ENCODE data around the gene TSLP.

TSLP gene

DNA sequence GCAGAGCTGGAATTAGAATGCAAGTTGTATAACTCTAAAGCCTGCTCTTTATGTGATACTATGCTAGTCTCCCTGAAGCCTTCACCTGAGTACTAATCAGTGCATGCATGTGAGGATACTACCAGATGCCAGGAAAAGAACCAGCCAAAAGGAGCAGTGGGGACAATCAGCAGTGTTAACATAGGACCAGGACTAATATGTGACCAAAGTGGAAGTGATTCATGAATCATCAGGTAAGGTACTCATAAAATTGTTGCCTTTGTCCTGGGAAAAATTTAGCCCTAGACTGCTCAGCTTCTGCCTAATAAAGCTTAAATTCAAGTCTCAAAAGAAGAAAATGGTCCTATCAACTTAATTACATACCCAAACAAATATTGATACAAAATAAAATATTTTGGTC is 13.4 kb upstream of the TSLP start:
- Histone ChIP-seq H3K9me3 (replicated peaks in 1 of 2; ENCODE audit: control insufficient read depth in 2 of 2, insufficient read depth in 1 of 2, low read depth in 1 of 2, low read length in 2 of 2) (no peaks in the 10 kb centered on the region), H3K4me2 (ENCODE audit: insufficient read depth, low read length, poor library complexity, severe bottlenecking) (no peak overlapping the region), H3K79me1 (ENCODE audit: low read depth, low read length) (no peaks in the 10 kb centered on the region), H3K4ac (ENCODE audit: low read length) (no peak overlapping the region), H2AFZ (ENCODE audit: low read length) (no peak overlapping the region), H2BK12ac (ENCODE audit: low read length) (no peak overlapping the region), H2BK120ac (ENCODE audit: low read depth, low read length) (no peak overlapping the region), H3K27me3 (ENCODE audit: control insufficient read depth in 3 of 3, insufficient read depth in 3 of 3, low read depth in 1 of 3, low read length in 3 of 3) (no peaks in the 10 kb centered on the region), H3K9ac (ENCODE audit: low read depth, low read length, poor library complexity) (no peak overlapping the region), H3K4me3 (ENCODE audit: low read length in 2 of 2) (no peak overlapping the region), H3K18ac (ENCODE audit: low read length) (no peak overlapping the region), H3K27ac (replicated peaks; ENCODE audit: low read length) (no peak overlapping the region), H2BK5ac (ENCODE audit: low read length) (no peak overlapping the region), H2BK15ac (ENCODE audit: low read length) (no peak overlapping the region), H2AK5ac (ENCODE audit: low read depth, low read length) (no peak overlapping the region), H4K91ac (ENCODE audit: low read depth, low read length, poor library complexity) (no peak overlapping the region), H3K4me1 (ENCODE audit: control insufficient read depth in 2 of 2, insufficient read depth in 1 of 2, low read depth in 1 of 2, low read length in 2 of 2) (peaks cover 0 to 1% of the 10 kb centered on the region in 2 donors), H4K8ac (ENCODE audit: low read depth, low read length) (no peak overlapping the region), H3K23ac (ENCODE audit: low read depth, low read length, poor library complexity) (no peak overlapping the region), H3K36me3 (replicated peaks in 1 of 2; ENCODE audit: control insufficient read depth in 2 of 2, insufficient read depth in 2 of 2, low read length in 2 of 2) (no peaks in the 10 kb centered on the region), H3K14ac (ENCODE audit: low read length) (no peak overlapping the region)
- no peak for DNase-seq (ENCODE audit: low spot score)

- no peak overlapping the region for H3K23ac ChIP-seq (ENCODE audit: low read depth, low read length, poor library complexity)
- WGBS, 2 donors (ENCODE audit: extremely low coverage in 2 of 2, insufficient read length in 2 of 2, insufficient replicate concordance in 1 of 2) = no CpG with 5 or more reads among the region's 2 CpGs
- H3K27me3 ChIP-seq (ENCODE audit: control insufficient read depth in 3 of 3, insufficient read depth in 3 of 3, low read depth in 1 of 3, low read length in 3 of 3) = no peaks in the 10 kb centered on the region
- H4K91ac ChIP-seq (ENCODE audit: low read depth, low read length, poor library complexity) = no peak overlapping the region
- H3K9ac ChIP-seq (ENCODE audit: low read depth, low read length, poor library complexity) = no peak overlapping the region
- H2BK120ac ChIP-seq (ENCODE audit: low read depth, low read length) = no peak overlapping the region
- no peak overlapping the region for H3K14ac ChIP-seq (ENCODE audit: low read length)
- no peaks in the 10 kb centered on the region for H3K36me3 ChIP-seq (replicated peaks in 1 of 2; ENCODE audit: control insufficient read depth in 2 of 2, insufficient read depth in 2 of 2, low read length in 2 of 2)
- no peaks in the 10 kb centered on the region for H3K9me3 ChIP-seq (replicated peaks in 1 of 2; ENCODE audit: control insufficient read depth in 2 of 2, insufficient read depth in 1 of 2, low read depth in 1 of 2, low read length in 2 of 2)
- H3K27ac ChIP-seq (replicated peaks; ENCODE audit: low read length) = no peak overlapping the region
- H2AK5ac ChIP-seq (ENCODE audit: low read depth, low read length) = no peak overlapping the region
- no peak overlapping the region for H3K4ac ChIP-seq (ENCODE audit: low read length)
- no peak overlapping the region for H2BK15ac ChIP-seq (ENCODE audit: low read length)
- no peak overlapping the region for H2BK5ac ChIP-seq (ENCODE audit: low read length)
- no peak overlapping the region for H4K8ac ChIP-seq (ENCODE audit: low read depth, low read length)
- H3K18ac ChIP-seq (ENCODE audit: low read length) = no peak overlapping the region
- H3K4me3 ChIP-seq (ENCODE audit: low read length in 2 of 2) = no peak overlapping the region
- peaks cover 0 to 1% of the 10 kb centered on the region in 2 donors for H3K4me1 ChIP-seq (ENCODE audit: control insufficient read depth in 2 of 2, insufficient read depth in 1 of 2, low read depth in 1 of 2, low read length in 2 of 2)
- DNase-seq (ENCODE audit: low spot score) = no peak
- H2AFZ ChIP-seq (ENCODE audit: low read length) = no peak overlapping the region
- H3K4me2 ChIP-seq (ENCODE audit: insufficient read depth, low read length, poor library complexity, severe bottlenecking) = no peak overlapping the region
- no peaks in the 10 kb centered on the region for H3K79me1 ChIP-seq (ENCODE audit: low read depth, low read length)
- H2BK12ac ChIP-seq (ENCODE audit: low read length) = no peak overlapping the region
Measured at GRCh38 chr5:111060169-111060568, 11.3 kb upstream of the TSLP start.

DNA sequence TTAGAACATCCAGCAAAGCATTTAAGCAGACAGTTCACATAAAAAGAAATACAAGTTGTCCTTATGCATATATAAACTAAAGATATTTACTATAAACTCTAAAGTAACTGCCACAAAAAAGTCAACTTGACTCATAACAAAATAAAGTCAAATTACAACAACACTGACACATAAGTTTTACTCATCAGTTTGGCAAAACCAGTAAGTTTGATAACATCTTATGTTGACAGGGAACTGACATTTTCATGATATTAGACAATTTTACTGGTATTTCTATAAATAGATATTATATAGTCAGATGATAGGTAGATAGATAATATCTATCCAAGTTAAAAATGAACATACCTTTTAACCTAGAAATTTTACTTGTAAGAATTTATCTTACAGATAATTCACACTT is 9.9 kb upstream of the TSLP start:
- no peak for DNase-seq (ENCODE audit: low spot score)
- Histone ChIP-seq H3K14ac (ENCODE audit: low read length) (no peak overlapping the region), H3K79me1 (ENCODE audit: low read depth, low read length) (no peaks in the 10 kb centered on the region), H2BK12ac (ENCODE audit: low read length) (no peak overlapping the region), H2AFZ (ENCODE audit: low read length) (no peak overlapping the region), H2BK120ac (ENCODE audit: low read depth, low read length) (no peak overlapping the region), H3K4me3 (ENCODE audit: low read length in 2 of 2) (no peak overlapping the region), H3K36me3 (replicated peaks in 1 of 2; ENCODE audit: control insufficient read depth in 2 of 2, insufficient read depth in 2 of 2, low read length in 2 of 2) (no peaks in the 10 kb centered on the region), H3K9ac (ENCODE audit: low read depth, low read length, poor library complexity) (no peak overlapping the region), H3K23ac (ENCODE audit: low read depth, low read length, poor library complexity) (no peak overlapping the region), H3K18ac (ENCODE audit: low read length) (no peak overlapping the region), H2BK5ac (ENCODE audit: low read length) (no peak overlapping the region), H3K4me2 (ENCODE audit: insufficient read depth, low read length, poor library complexity, severe bottlenecking) (no peak overlapping the region), H2BK15ac (ENCODE audit: low read length) (no peak overlapping the region), H2AK5ac (ENCODE audit: low read depth, low read length) (no peak overlapping the region), H4K8ac (ENCODE audit: low read depth, low read length) (no peak overlapping the region), H3K9me3 (replicated peaks in 1 of 2; ENCODE audit: control insufficient read depth in 2 of 2, insufficient read depth in 1 of 2, low read depth in 1 of 2, low read length in 2 of 2) (no peaks in the 10 kb centered on the region), H3K4me1 (ENCODE audit: control insufficient read depth in 2 of 2, insufficient read depth in 1 of 2, low read depth in 1 of 2, low read length in 2 of 2) (peaks cover 0 to 1% of the 10 kb centered on the region in 2 donors), H4K91ac (ENCODE audit: low read depth, low read length, poor library complexity) (no peak overlapping the region), H3K27me3 (ENCODE audit: control insufficient read depth in 3 of 3, insufficient read depth in 3 of 3, low read depth in 1 of 3, low read length in 3 of 3) (peaks cover 0 to 10% (median 0%) of the 10 kb centered on the region in 3 experiments), H3K27ac (replicated peaks; ENCODE audit: low read length) (no peak overlapping the region), H3K4ac (ENCODE audit: low read length) (no peak overlapping the region)

DNA sequence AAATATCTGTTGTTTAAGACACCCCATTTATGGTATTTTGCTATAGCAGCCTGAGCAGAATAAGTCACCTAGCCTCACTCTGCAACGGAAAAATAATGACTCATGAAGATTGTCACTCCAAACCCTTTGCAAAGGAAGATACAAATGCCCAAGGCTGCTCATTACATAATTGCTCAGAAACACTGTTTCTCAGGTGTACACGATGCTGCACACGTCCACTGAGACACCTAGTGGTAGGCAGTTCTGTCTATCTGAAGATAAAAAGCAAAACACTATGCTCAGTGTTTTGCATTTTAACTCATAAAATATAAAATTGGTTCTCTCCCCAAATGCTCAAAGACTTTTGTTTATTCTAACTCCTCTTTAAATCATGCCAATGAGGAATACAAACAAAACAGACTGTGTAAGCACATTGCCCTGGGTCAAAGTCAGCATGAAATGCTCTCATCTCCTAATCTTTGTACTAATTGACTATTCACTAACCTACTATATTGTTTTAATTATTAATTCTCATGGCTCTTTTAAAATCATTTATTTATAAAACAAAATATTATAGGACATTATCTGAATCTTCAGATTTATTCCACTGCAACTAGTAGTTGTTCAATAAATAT is 7.7 kb upstream of the TSLP start:
- H3K27me3 ChIP-seq (ENCODE audit: control insufficient read depth in 3 of 3, insufficient read depth in 3 of 3, low read depth in 1 of 3, low read length in 3 of 3) = peaks cover 0 to 31% (median 0%) of the 10 kb centered on the region in 3 experiments
- H3K23ac ChIP-seq (ENCODE audit: low read depth, low read length, poor library complexity) = no peak overlapping the region
- WGBS, 2 donors (ENCODE audit: extremely low coverage in 2 of 2, insufficient read length in 2 of 2, insufficient replicate concordance in 1 of 2) = no CpG with 5 or more reads among the region's 3 CpGs
- H3K4ac ChIP-seq (ENCODE audit: low read length) = no peak overlapping the region
- no peak overlapping the region for H3K14ac ChIP-seq (ENCODE audit: low read length)
- H2BK120ac ChIP-seq (ENCODE audit: low read depth, low read length) = no peak overlapping the region
- H3K9me3 ChIP-seq (replicated peaks in 1 of 2; ENCODE audit: control insufficient read depth in 2 of 2, insufficient read depth in 1 of 2, low read depth in 1 of 2, low read length in 2 of 2) = no peaks in the 10 kb centered on the region
- H3K4me1 ChIP-seq (ENCODE audit: control insufficient read depth in 2 of 2, insufficient read depth in 1 of 2, low read depth in 1 of 2, low read length in 2 of 2) = no peaks in the 10 kb centered on the region
- H3K18ac ChIP-seq (ENCODE audit: low read length) = no peak overlapping the region
- H3K9ac ChIP-seq (ENCODE audit: low read depth, low read length, poor library complexity) = no peak overlapping the region
- H2BK5ac ChIP-seq (ENCODE audit: low read length) = no peak overlapping the region
- no peak overlapping the region for H2AFZ ChIP-seq (ENCODE audit: low read length)
- no peak overlapping the region for H4K91ac ChIP-seq (ENCODE audit: low read depth, low read length, poor library complexity)
- H3K27ac ChIP-seq (replicated peaks; ENCODE audit: low read length) = no peak overlapping the region
- no peak overlapping the region for H3K4me3 ChIP-seq (ENCODE audit: low read length in 2 of 2)
- H3K36me3 ChIP-seq (replicated peaks in 1 of 2; ENCODE audit: control insufficient read depth in 2 of 2, insufficient read depth in 2 of 2, low read length in 2 of 2) = no peaks in the 10 kb centered on the region
- H2AK5ac ChIP-seq (ENCODE audit: low read depth, low read length) = no peak overlapping the region
- H4K8ac ChIP-seq (ENCODE audit: low read depth, low read length) = no peak overlapping the region
- DNase-seq (ENCODE audit: low spot score) = no peak
- H3K79me1 ChIP-seq (ENCODE audit: low read depth, low read length) = no peaks in the 10 kb centered on the region
- H2BK12ac ChIP-seq (ENCODE audit: low read length) = no peak overlapping the region
- H3K4me2 ChIP-seq (ENCODE audit: insufficient read depth, low read length, poor library complexity, severe bottlenecking) = no peak overlapping the region
- no peak overlapping the region for H2BK15ac ChIP-seq (ENCODE audit: low read length)
